ENCODE data around the gene DENND1A.

DNA sequence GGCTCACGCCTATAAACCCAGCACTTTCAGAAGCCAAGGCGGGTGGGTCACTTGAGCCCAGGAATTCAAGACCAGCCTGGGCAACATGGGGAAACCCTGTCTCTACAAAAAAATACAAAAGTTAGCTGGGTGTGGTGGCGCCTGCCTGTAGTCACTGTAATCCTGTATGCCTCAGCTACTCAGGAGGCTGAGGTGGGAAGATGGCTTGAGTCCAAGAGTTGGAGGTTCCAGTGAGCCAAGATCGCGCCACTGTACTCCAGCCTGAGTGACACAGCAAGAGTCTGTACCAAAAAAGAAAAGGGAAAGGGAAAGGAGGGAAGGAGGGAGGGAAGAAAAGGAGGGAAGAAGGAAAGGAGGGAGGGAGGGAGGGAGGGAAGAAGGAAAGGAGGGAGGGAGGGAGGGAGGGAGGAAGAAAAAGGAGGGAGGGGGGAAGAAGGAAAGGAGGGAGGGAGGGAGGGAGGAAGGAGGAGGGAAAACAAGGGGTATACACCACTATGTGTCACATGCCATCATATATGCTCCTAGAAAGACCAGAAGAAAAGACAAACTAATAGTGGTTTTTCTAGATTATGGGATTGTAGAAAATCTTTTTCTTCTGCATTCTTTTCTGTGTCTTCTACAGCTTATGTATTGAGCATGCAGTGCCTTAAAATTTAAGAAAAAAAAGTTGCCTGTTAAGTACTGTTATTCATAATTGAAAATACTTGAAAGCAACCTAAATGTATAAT is 240.1 kb downstream of the DENND1A start:
- TF ChIP-seq, protein P1, sequence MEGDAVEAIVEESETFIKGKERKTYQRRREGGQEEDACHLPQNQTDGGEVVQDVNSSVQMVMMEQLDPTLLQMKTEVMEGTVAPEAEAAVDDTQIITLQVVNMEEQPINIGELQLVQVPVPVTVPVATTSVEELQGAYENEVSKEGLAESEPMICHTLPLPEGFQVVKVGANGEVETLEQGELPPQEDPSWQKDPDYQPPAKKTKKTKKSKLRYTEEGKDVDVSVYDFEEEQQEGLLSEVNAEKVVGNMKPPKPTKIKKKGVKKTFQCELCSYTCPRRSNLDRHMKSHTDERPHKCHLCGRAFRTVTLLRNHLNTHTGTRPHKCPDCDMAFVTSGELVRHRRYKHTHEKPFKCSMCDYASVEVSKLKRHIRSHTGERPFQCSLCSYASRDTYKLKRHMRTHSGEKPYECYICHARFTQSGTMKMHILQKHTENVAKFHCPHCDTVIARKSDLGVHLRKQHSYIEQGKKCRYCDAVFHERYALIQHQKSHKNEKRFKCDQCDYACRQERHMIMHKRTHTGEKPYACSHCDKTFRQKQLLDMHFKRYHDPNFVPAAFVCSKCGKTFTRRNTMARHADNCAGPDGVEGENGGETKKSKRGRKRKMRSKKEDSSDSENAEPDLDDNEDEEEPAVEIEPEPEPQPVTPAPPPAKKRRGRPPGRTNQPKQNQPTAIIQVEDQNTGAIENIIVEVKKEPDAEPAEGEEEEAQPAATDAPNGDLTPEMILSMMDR (conservative IDR thresholded peaks at IDR 0.05; ENCODE audit: low read length) = no peak
- TF ChIP-seq EZH2phosphoT487 (IDR thresholded peaks at IDR 0.05; ENCODE audit: borderline replicate concordance) = no peak
